ENCODE results near the gene CHD2. TPM values are rescaled to one million over a fixed set of nuclear protein-coding genes. Genes with fewer than 3 reads are reported as not detected.
A peak's percentile ranks its signal among the peaks of the same experiment; 100 is the strongest.

The CHD2 gene
- total and polyA plus RNA-seq, 8 donors = 21.5 to 833 (median 131) TPM

DNA sequence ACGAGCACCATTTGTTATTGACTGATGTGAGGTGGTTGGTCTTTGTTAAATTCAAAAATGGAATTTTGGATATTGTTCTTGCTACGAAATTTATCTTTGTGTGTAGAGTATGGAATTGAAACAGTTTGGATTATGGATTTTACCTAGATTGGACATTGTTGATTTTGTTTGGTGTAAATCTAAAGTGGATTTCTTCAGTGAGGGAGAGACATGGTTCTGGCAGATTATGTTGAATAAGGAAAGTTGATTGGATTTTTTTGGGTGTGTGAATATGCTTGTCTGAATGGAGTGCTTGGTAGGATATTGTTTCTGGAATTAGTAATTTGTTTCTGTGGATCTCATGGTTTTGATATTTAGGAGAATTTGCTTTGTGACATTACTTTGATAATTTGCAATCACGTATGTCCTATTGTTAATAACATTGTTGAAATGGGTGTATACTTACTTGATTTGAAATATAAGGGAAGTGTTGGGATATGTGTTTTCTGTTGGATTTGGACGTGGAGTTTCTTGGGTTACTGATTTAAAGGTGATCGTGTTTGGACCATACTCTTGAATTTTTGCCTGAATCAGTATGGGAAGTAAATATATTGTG, 1.0 kb upstream of the CHD2 start:
- intact Hi-C loops (cut with DNase I; ENCODE audit: low total_unique reads) = no loop called here
- H3K27me3 ChIP-seq = no peaks in the 10 kb centered on the region
- no peak for TF ChIP-seq POLR2AphosphoS5 (IDR thresholded peaks at IDR 0.05)
- TF ChIP-seq, protein P1, sequence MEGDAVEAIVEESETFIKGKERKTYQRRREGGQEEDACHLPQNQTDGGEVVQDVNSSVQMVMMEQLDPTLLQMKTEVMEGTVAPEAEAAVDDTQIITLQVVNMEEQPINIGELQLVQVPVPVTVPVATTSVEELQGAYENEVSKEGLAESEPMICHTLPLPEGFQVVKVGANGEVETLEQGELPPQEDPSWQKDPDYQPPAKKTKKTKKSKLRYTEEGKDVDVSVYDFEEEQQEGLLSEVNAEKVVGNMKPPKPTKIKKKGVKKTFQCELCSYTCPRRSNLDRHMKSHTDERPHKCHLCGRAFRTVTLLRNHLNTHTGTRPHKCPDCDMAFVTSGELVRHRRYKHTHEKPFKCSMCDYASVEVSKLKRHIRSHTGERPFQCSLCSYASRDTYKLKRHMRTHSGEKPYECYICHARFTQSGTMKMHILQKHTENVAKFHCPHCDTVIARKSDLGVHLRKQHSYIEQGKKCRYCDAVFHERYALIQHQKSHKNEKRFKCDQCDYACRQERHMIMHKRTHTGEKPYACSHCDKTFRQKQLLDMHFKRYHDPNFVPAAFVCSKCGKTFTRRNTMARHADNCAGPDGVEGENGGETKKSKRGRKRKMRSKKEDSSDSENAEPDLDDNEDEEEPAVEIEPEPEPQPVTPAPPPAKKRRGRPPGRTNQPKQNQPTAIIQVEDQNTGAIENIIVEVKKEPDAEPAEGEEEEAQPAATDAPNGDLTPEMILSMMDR (IDR thresholded peaks at IDR 0.05) = no peak
- TF ChIP-seq EP300 (IDR thresholded peaks at IDR 0.05) = no peak
- no peak for TF ChIP-seq POLR2A (IDR thresholded peaks at IDR 0.05)
- peak overlapping the region in 4 of 5 donors; percentile 96 to 99 (median 96) for H3K27ac ChIP-seq
- H3K4me3 ChIP-seq = no peak overlapping the region
- H3K4me1 ChIP-seq = peaks cover 0 to 71% (median 40%) of the 10 kb centered on the region in 4 donors
- WGBS, 5 donors = 87 to 92% (median 88%) methylated on average over 5 of the region's 5 CpGs
- H3K9me3 ChIP-seq = no peaks in the 10 kb centered on the region
- DNase-seq = no peak
- H3K36me3 ChIP-seq = peaks cover 2 to 38% (median 31%) of the 10 kb centered on the region in 4 donors

DNA sequence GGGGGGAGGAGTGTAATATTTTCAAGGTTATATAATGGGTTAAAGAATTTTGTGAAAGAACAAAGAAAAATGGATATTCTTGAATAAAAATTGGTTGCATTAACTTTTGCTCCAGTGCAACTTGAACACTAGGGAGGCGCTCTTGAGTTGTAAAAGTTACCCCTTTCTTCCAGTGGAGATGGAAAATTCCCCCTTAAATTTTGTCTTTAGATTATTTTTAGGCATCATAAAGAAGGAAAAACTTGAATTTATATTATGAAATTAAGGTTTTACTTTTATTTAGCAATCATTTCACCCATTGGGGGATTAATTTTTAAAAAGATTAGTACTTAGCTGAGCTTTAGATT, 550 bp upstream of the CHD2 start:
- DNase-seq = no peak
- H3K4me3 ChIP-seq = peak overlapping the region; percentile 55 to 66 (median 62)
- H3K27ac ChIP-seq = peak overlapping the region in 4 of 5 donors; percentile 96 to 99 (median 96)
- WGBS, 5 donors = 75 to 91% (median 83%) methylated on average over 1 of the region's 1 CpG
- intact Hi-C loops (cut with DNase I; ENCODE audit: low total_unique reads) = no loop called here
- peaks cover 0 to 33% (median 26%) of the 10 kb centered on the region in 4 donors for H3K36me3 ChIP-seq
- H3K4me1 ChIP-seq = peaks cover 0 to 66% (median 38%) of the 10 kb centered on the region in 4 donors
- H3K27me3 ChIP-seq = no peaks in the 10 kb centered on the region
- H3K9me3 ChIP-seq = no peaks in the 10 kb centered on the region
- TF ChIP-seq POLR2A (IDR thresholded peaks at IDR 0.05) = no peak
- no peak for TF ChIP-seq EP300 (IDR thresholded peaks at IDR 0.05)
- TF ChIP-seq POLR2AphosphoS5 (IDR thresholded peaks at IDR 0.05) = no peak
- TF ChIP-seq, protein P1 (IDR thresholded peaks at IDR 0.05) = no peak

DNA sequence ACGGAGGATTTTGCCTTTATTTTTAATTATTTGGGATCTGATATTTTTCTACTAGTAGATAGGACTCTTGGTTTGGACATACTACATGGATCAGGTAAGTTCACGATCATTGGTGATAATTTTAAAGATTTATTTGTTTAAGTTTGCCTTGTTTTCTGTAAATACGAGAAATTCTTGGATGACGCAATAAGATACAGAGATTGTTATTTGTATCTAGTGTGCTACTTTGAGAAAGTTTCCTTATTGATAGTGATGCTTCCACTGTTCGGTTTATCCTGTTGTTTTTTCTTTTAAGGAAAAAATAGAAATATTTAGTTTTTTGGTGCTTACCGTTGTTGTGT, 577 bp downstream of the CHD2 start:
- Histone ChIP-seq H3K27ac (peak overlapping the region in 4 of 5 donors; percentile 96 to 99 (median 96)), H3K27me3 (no peaks in the 10 kb centered on the region), H3K9me3 (no peaks in the 10 kb centered on the region), H3K4me3 (peak overlapping the region; percentile 55 to 66 (median 62)), H3K36me3 (peaks cover 0 to 22% (median 16%) of the 10 kb centered on the region in 4 donors), H3K4me1 (peaks cover 0 to 64% (median 39%) of the 10 kb centered on the region in 4 donors)
- no peak for TF ChIP-seq POLR2AphosphoS5 (IDR thresholded peaks at IDR 0.05)
- TF ChIP-seq POLR2A (IDR thresholded peaks at IDR 0.05) = no peak
- 0 to 1% (median 0%) methylated on average over 6 of the region's 6 CpGs for WGBS, 5 donors
- intact Hi-C loops (cut with DNase I; ENCODE audit: low total_unique reads) = no loop called here
- DNase-seq = no peak

DNA sequence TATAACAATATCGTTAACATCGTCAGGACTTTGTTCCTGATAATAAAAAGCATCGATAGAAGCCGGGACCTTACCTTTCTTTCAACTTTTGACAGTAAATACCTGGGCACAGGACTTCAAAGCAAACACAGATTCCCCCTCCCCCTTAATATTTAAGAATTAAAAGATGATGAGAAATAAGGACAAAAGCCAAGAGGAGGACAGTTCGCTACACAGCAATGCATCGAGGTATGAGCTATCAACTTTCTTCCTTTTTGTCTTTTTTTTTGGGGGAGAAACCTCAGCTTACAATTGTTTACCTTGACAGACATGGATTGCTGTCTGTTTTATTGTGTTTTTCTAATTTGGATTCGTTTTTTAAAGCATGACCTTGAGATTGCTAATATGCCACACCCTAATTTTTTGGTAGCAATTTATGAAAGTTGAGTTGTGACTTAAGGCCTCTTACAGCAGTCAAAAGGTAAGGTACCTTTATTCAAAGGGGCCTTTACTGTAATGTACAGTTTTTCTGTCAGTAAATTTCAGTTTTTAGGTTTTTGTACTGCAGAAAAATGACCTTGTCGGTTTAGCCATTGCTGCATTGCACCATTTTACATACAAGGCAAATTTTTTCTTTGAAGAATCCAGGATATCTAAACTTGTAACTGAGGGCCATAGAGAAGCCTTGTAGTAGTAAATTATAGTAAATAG, 1.1 kb downstream of the CHD2 start:
- peaks cover 0 to 18% (median 13%) of the 10 kb centered on the region in 4 donors for H3K36me3 ChIP-seq
- intact Hi-C loops (cut with DNase I; ENCODE audit: low total_unique reads) = no loop called here
- no peaks in the 10 kb centered on the region for H3K9me3 ChIP-seq
- 0 to 1% (median 0%) methylated on average over 8 of the region's 8 CpGs for WGBS, 5 donors
- no peak for DNase-seq
- TF ChIP-seq POLR2AphosphoS5 (IDR thresholded peaks at IDR 0.05) (no peak), POLR2A (IDR thresholded peaks at IDR 0.05) (no peak), EP300 (IDR thresholded peaks at IDR 0.05) (no peak)
- TF ChIP-seq, protein P1 (IDR thresholded peaks at IDR 0.05) = no peak
- H3K4me1 ChIP-seq = peaks cover 0 to 64% (median 41%) of the 10 kb centered on the region in 4 donors
- peak overlapping the region; percentile 55 to 66 (median 62) for H3K4me3 ChIP-seq
- H3K27ac ChIP-seq = peak overlapping the region in 4 of 5 donors; percentile 96 to 99 (median 96)
- H3K27me3 ChIP-seq = no peaks in the 10 kb centered on the region
